HepG2 (cell line): ENCODE results near the gene ADGRF1. TPM values are rescaled to one million over a fixed set of nuclear protein-coding genes. Genes with fewer than 3 reads are reported as not detected.
"Not testable (repeated sequence)": the region's sequence is repeated elsewhere in the genome, so short reads cannot be mapped to it uniquely, and the experiment has no call there.

Experiments
- ATAC-seq: fragments of 200-7000 bp; cut with Tn5 transposase; 3 replicates; pipeline ENCODE4 v1.9.1; 2020; ENCODE audit warnings: mild to moderate bottlenecking, moderate library complexity
- BruUV-seq: library from RNA; stranded (reverse); fragments of 400-500 nt; replicated peaks from 2 replicates; lab custom pipeline; 2021; lab: Mats Ljungman, UMichigan
- CTCF ChIA-PET: fragments of 300-600 bp; formaldehyde crosslinking; extraction: SDS; loops from one replicate; lab custom pipeline; 2021; ENCODE audit warnings: low total read pairs, inconsistent platforms, low intra/inter-chr PET ratio; lab: Yijun Ruan, JAX
- POLR2A ChIA-PET: fragments of 350-600 bp; sonication (Branson Sonifier 250); formaldehyde crosslinking; loops from one replicate; lab custom pipeline; 2020; ENCODE audit warnings: antibody characterized with exemption, inconsistent platforms; lab: Yijun Ruan, JAX
- DNase-seq: peaks from one replicate; pipeline ENCODE4 v3.0.0-alpha.2; 2015; ENCODE audit warnings: low spot score
- FAIRE-seq: peaks from 3 replicates; lab custom pipeline; 2011; peaks lifted over from hg19 to GRCh38; lab: Jason Lieb, UNC
- H2AFZ ChIP-seq: one replicate; pipeline ENCODE4 v1.6.1; 2011; ENCODE audit warnings: low read length, inconsistent platforms
- H3K27ac ChIP-seq: fragments of 300-600 bp; 3 replicates; pipeline ENCODE4 v1.8.0; 2011; ENCODE audit warnings: mixed run types, mild to moderate bottlenecking, mixed read lengths, low read length, inconsistent platforms; ENCODE audit not compliant: insufficient read depth; ENCODE audit errors: extremely low read length
- H3K27me3 ChIP-seq, 2 experiments: fragments of 200-600 bp in 1 of 2; 2 replicates in 1 of 2; 3 replicates in 1 of 2; pipeline versions ENCODE4 v1.6.0 to v1.8.0; 2011; ENCODE audit warnings: low read length in 2 of 2, mild to moderate bottlenecking in 2 of 2, moderate library complexity in 2 of 2, inconsistent platforms in 1 of 2; ENCODE audit not compliant: insufficient read depth in 2 of 2, control insufficient read depth in 1 of 2
- H3K36me3 ChIP-seq, 2 experiments: fragments of 200-600 bp in 1 of 2; replicated peaks in 1 of 2; 2 replicates in 1 of 2; 3 replicates in 1 of 2; pipeline versions ENCODE4 v1.5.1 to v1.8.0; 2011; ENCODE audit warnings: low read length in 2 of 2, inconsistent platforms in 1 of 2; ENCODE audit not compliant: insufficient read depth in 2 of 2, control insufficient read depth in 1 of 2
- H3K4me1 ChIP-seq: 2 replicates; pipeline ENCODE4 v1.5.1; 2012; ENCODE audit warnings: low read length, inconsistent platforms; ENCODE audit not compliant: insufficient read depth
- H3K4me2 ChIP-seq: 2 replicates; pipeline ENCODE4 v1.6.0; 2011; ENCODE audit warnings: low read depth, low read length, inconsistent platforms
- H3K4me3 ChIP-seq, 3 experiments: fragments of 200-600 bp in 1 of 3; sonication (generic), shearing (Covaris generic) in 1 of 3; replicated peaks in 1 of 3; 2 replicates each; pipeline ENCODE4 v1.5.1; 2011 to 2016; ENCODE audit warnings: low read length in 3 of 3, inconsistent platforms in 2 of 3, low read depth in 2 of 3, mild to moderate bottlenecking in 2 of 3, control low read depth in 1 of 3, mixed read lengths in 1 of 3; ENCODE audit not compliant: insufficient read depth in 1 of 3
- H3K79me2 ChIP-seq: one replicate; pipeline ENCODE4 v1.6.1; 2011; ENCODE audit warnings: low read length, inconsistent platforms; ENCODE audit not compliant: insufficient read depth
- H3K9ac ChIP-seq: 2 replicates; pipeline ENCODE4 v1.6.0; 2011; ENCODE audit warnings: mild to moderate bottlenecking, low read depth, low read length, inconsistent platforms; ENCODE audit not compliant: insufficient read depth
- H3K9me3 ChIP-seq: 2 replicates; pipeline ENCODE4 v1.5.1; 2012; ENCODE audit warnings: mild to moderate bottlenecking, low read length
- H4K20me1 ChIP-seq: 2 replicates; pipeline ENCODE4 v1.6.0; 2011; ENCODE audit warnings: inconsistent platforms, mild to moderate bottlenecking, low read length, moderate library complexity; ENCODE audit not compliant: insufficient read depth
- ELF3 ChIP-seq: IDR thresholded peaks from 2 replicates; pipeline ENCODE4 v1.6.1; 2016; ENCODE audit warnings: missing genetic modification reagents, missing compliant biosample characterization
- MIXL1 ChIP-seq: IDR thresholded peaks from 2 replicates; pipeline ENCODE4 v1.6.1; 2016
- RAD21 ChIP-seq: fragments of 450-650 bp; formaldehyde crosslinking; IDR thresholded peaks from 2 replicates; pipeline ENCODE4 v1.5.0; 2020; ENCODE audit warnings: mild to moderate bottlenecking
- SMC3 ChIP-seq: IDR thresholded peaks from 2 replicates; pipeline ENCODE4 v1.6.1; 2011; ENCODE audit warnings: low read length, improper control_type of control experiment
- STAG1 ChIP-seq: sonication (generic); formaldehyde crosslinking; IDR thresholded peaks from 2 replicates; pipeline ENCODE4 v1.4.0; 2020; ENCODE audit warnings: missing genetic modification reagents
- WGBS: methylation state at CpG from one replicate; pipeline ENCODE4 v1.1.6; 2017; ENCODE audit warnings: low lambda C conversion rate; 5-methylcytosine and 5-hydroxymethylcytosine counted together
- in situ Hi-C: cut with HindIII; loops from 2 replicates; pipeline ENCODE4 v1.10.0; 2017; ENCODE audit warnings: low pct_unique_long_range_greater_than_20kb; ENCODE audit not compliant: extremely low pct_ligation_motif_present
- intact Hi-C: fragments of 100-400 bp; cut with micrococcal nuclease; formaldehyde crosslinking; loops from one replicate; pipeline ENCODE4 v1.10.0; 2022; ENCODE audit not compliant: unreplicated experiment
- polyA plus RNA-seq, 8 experiments: library from polyadenylated mRNA; depleted of rRNA in 3 of 8; stranded (reverse) in 7 of 8; unstranded in 1 of 8; fragments of >200 nt; fragmentation: Illumina TruSeq in 4 of 8; extraction: Trizol in 4 of 8; gene quantifications; 2 replicates each; pipeline versions ENCODE4 v1.2.1 to v1.2.3, GENCODE V29; 2011 to 2016; ENCODE audit warnings: low read depth in 4 of 8, missing spikeins in 1 of 8, mixed read lengths in 1 of 8; ENCODE audit not compliant: insufficient read depth in 1 of 8
- total RNA-seq, 5 experiments: library from RNA; depleted of rRNA; stranded (reverse); fragments of >200 nt; fragmentation: Illumina TruSeq; extraction: Trizol; gene quantifications; 2 replicates each; pipeline ENCODE4 v1.2.3, GENCODE V29; 2016; ENCODE audit warnings: low read depth in 1 of 5
- TF ChIP-seq, protein P1 (sequence below): IDR thresholded peaks from 2 replicates; pipeline ENCODE4 v1.6.1; 2012; ENCODE audit warnings: low read depth, low read length, improper control_type of control experiment
- TF ChIP-seq, protein P2 (sequence below): sonication (generic); formaldehyde crosslinking; IDR thresholded peaks from 2 replicates; pipeline ENCODE4 v1.5.0; 2020; ENCODE audit warnings: mild to moderate bottlenecking, missing genetic modification reagents, moderate library complexity

ADGRF1 gene
- total and polyA plus RNA-seq, 2 of the 13 experiments (the other 11 are each of a cell fraction or from before 2014, with no cell fraction given) = not detected

DNA sequence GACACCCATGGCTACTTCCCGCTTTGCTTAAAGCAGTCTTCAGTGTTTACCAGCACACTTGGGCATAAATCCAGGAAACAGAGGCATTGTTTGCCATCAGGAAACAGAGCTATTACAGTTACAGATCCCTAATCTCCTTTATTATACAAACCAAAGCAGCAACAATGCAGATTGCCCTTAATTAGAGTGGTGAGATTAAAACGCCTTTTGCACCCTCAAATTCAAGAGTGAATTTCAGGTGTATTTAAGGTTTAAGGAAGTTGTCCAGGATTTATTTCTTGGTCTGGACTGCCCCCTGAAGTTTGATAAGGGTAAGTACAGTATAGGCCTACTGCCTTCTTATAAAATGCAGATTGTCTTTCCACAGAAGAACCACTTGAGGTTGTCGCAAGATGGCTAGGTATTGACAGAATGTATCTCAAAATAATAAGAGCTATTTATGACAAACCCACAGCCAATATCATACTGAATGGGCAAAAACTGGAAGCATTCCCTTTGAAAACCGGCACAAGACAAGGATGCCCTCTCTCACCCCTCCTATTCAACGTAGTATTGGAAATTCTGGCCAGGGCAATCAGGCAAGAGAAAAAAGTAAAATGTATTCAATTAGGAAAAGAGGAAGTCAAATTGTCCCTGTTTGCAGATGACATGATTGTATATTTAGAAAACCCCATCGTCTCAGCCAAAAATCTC, 51.2 kb downstream of the ADGRF1 start:
- in situ Hi-C loops = loop anchor here (25.0 kb wide), 3 partner anchors 129 to 904 kb away; no protein-coding TSS in a partner anchor
- intact Hi-C loops = loop anchor here (1.0 to 5.0 kb wide), 6 partner anchors 56 to 899 kb away; no protein-coding TSS in a partner anchor

More for the DNA sequence above, 51.2 kb downstream of the ADGRF1 start:
- H2AFZ ChIP-seq, H4K20me1 ChIP-seq, BruUV-seq, FAIRE-seq, H3K79me2 ChIP-seq, H3K9me3 ChIP-seq, POLR2A ChIA-PET, H3K4me2 ChIP-seq, H3K9ac ChIP-seq, H3K27ac ChIP-seq, H3K4me3 ChIP-seq, H3K4me1 ChIP-seq, H3K36me3 ChIP-seq: not testable (repeated sequence)
- peak; percentile 65 for DNase-seq
- CTCF ChIA-PET = interaction anchor here (1.2 to 2.1 kb wide), 3 partner anchors 142 to 901 kb away, joined by 4 to 21 read pairs (median 9); no protein-coding TSS in a partner anchor
- peaks cover 0 to 26% of the 10 kb centered on the region in 2 experiments; a peak in 2 of 5 replicates for H3K27me3 ChIP-seq
- 26% methylated on average over 6 of the region's 6 CpGs for WGBS
- ATAC-seq = peak; percentile 60; the same call in 2 of the 3 replicates
- TF ChIP-seq, protein P1, sequence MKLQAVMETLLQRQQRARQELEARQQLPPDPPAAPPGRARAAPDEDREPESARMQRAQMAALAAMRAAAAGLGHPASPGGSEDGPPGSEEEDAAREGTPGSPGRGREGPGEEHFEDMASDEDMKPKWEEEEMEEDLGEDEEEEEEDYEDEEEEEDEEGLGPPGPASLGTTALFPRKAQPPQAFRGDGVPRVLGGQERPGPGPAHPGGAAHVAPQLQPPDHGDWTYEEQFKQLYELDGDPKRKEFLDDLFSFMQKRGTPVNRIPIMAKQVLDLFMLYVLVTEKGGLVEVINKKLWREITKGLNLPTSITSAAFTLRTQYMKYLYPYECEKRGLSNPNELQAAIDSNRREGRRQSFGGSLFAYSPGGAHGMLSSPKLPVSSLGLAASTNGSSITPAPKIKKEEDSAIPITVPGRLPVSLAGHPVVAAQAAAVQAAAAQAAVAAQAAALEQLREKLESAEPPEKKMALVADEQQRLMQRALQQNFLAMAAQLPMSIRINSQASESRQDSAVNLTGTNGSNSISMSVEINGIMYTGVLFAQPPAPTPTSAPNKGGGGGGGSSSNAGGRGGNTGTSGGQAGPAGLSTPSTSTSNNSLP = peak; percentile 79
- TF ChIP-seq SMC3 (peak; percentile 53; the same call in 1 of the 2 replicates), ELF3 (CRISPR knock-in tag) (peak; percentile 24; the same call in 1 of the 2 replicates), STAG1 (CRISPR knock-in tag) (peak; percentile 76), MIXL1 (CRISPR knock-in tag) (0 out of 2 replicates have a peak, but pooled peaks have one; percentile 32), RAD21 (CRISPR knock-in tag) (peak; percentile 71)
- TF ChIP-seq, protein P2, sequence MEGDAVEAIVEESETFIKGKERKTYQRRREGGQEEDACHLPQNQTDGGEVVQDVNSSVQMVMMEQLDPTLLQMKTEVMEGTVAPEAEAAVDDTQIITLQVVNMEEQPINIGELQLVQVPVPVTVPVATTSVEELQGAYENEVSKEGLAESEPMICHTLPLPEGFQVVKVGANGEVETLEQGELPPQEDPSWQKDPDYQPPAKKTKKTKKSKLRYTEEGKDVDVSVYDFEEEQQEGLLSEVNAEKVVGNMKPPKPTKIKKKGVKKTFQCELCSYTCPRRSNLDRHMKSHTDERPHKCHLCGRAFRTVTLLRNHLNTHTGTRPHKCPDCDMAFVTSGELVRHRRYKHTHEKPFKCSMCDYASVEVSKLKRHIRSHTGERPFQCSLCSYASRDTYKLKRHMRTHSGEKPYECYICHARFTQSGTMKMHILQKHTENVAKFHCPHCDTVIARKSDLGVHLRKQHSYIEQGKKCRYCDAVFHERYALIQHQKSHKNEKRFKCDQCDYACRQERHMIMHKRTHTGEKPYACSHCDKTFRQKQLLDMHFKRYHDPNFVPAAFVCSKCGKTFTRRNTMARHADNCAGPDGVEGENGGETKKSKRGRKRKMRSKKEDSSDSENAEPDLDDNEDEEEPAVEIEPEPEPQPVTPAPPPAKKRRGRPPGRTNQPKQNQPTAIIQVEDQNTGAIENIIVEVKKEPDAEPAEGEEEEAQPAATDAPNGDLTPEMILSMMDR (CRISPR knock-in tag) = peak; percentile 64
